Endodermal cell (in vitro differentiated cells): ENCODE results near the gene TMTC2. TPM values are rescaled to one million over a fixed set of nuclear protein-coding genes. Genes with fewer than 3 reads are reported as not detected.
A peak's percentile ranks its signal among the peaks of the same experiment; 100 is the strongest.

ENCODE experiments used
- DNase-seq: peaks from one replicate; pipeline ENCODE4 v3.0.0-alpha.2; 2017
- H3K27ac ChIP-seq: 2 replicates; pipeline ENCODE4 v1.5.1; 2013; ENCODE audit warnings: mild to moderate bottlenecking, low read depth, low read length, moderate library complexity
- H3K27me3 ChIP-seq: 2 replicates; pipeline ENCODE4 v1.6.1; 2013; ENCODE audit warnings: mild to moderate bottlenecking, low read length, moderate library complexity; ENCODE audit not compliant: insufficient read depth, control insufficient read depth, poor library complexity, severe bottlenecking
- H3K36me3 ChIP-seq: 2 replicates; pipeline ENCODE4 v1.7.0; 2013; ENCODE audit warnings: mild to moderate bottlenecking, low read length, moderate library complexity; ENCODE audit not compliant: control insufficient read depth, insufficient read depth
- H3K4me1 ChIP-seq: one replicate; pipeline ENCODE4 v1.7.0; 2013; ENCODE audit warnings: low read length; ENCODE audit not compliant: control insufficient read depth, insufficient read depth
- H3K4me3 ChIP-seq: 2 replicates; pipeline ENCODE4 v1.5.1; 2013; ENCODE audit warnings: mild to moderate bottlenecking, low read length, moderate library complexity
- H3K9ac ChIP-seq: 2 replicates; pipeline ENCODE4 v1.6.1; 2013; ENCODE audit warnings: mild to moderate bottlenecking, low read length, moderate library complexity; ENCODE audit not compliant: poor library complexity, severe bottlenecking; ENCODE audit errors: extremely low read depth
- H3K9me3 ChIP-seq: 2 replicates; pipeline ENCODE4 v1.6.1; 2013; ENCODE audit warnings: mild to moderate bottlenecking, low read length, moderate library complexity; ENCODE audit not compliant: control insufficient read depth
- H3K27ac Mint-ChIP-seq: 2 replicates; pipeline ENCODE4 v1.8.0; 2020; ENCODE audit warnings: mixed read lengths
- H3K27me3 Mint-ChIP-seq: 2 replicates; pipeline ENCODE4 v1.8.0; 2021; ENCODE audit warnings: mild to moderate bottlenecking, mixed read lengths; ENCODE audit not compliant: insufficient read depth
- H3K36me3 Mint-ChIP-seq: 2 replicates; pipeline ENCODE4 v1.8.0; 2020; ENCODE audit warnings: low read depth, mixed read lengths
- H3K4me1 Mint-ChIP-seq: 2 replicates; pipeline ENCODE4 v1.8.0; 2020; ENCODE audit warnings: mixed read lengths
- H3K4me3 Mint-ChIP-seq: 2 replicates; pipeline ENCODE4 v1.8.0; 2020; ENCODE audit warnings: mild to moderate bottlenecking, moderate library complexity, mixed read lengths
- H3K9me3 Mint-ChIP-seq: 2 replicates; pipeline ENCODE4 v1.8.0; 2020; ENCODE audit warnings: mild to moderate bottlenecking, mixed read lengths
- CTCF ChIP-seq: fragments of 200-600 bp; sonication (generic); conservative IDR thresholded peaks from 2 replicates; pipeline ENCODE4 v1.5.0; 2021; ENCODE audit warnings: antibody characterized with exemption, mild to moderate bottlenecking
- WGBS, 2 experiments: methylation state at CpG; one replicate each; pipeline versions ENCODE4 v1.1.5 to v1.1.7; 2013; ENCODE audit warnings: missing lambda C conversion rate in 2 of 2, mixed read lengths in 1 of 2; ENCODE audit not compliant: insufficient coverage in 1 of 2, insufficient read length in 1 of 2; 5-methylcytosine and 5-hydroxymethylcytosine counted together
- total RNA-seq, 2 donors: library from RNA; stranded (reverse); fragmentation: NEBNext Ultra II Directional in 1 of 2; extraction: Animal tissue kit (Norgen Biotek cat#: 25700) in 1 of 2; gene quantifications; 2 replicates in 1 of 2; 3 replicates in 1 of 2; pipeline ENCODE4 v1.2.1, GENCODE V29; 2021

TMTC2 gene
- total RNA-seq, 2 donors from 2014 or later, result 7.2 to 10.8 TPM

GRCh38 chr12:82749015-82749414 is 62.3 kb downstream of the TMTC2 start:
- Mint-ChIP-seq H3K36me3 (peaks cover 9% of the 10 kb centered on the region), H3K4me1 (peaks cover 31% of the 10 kb centered on the region), H3K9me3 (peaks cover 2% of the 10 kb centered on the region), H3K27ac (no peak overlapping the region), H3K27me3 (no peaks in the 10 kb centered on the region), H3K4me3 (no peak overlapping the region)
- 90 to 100% methylated on average over 1 to 4 of the region's 4 CpGs for WGBS, 2 experiments
- no peak overlapping the region for H3K27ac ChIP-seq
- H3K9me3 ChIP-seq, result no peaks in the 10 kb centered on the region
- H3K4me3 ChIP-seq, result no peak overlapping the region
- DNase-seq, result no peak
- no peaks in the 10 kb centered on the region for H3K4me1 ChIP-seq
- no peaks in the 10 kb centered on the region for H3K27me3 ChIP-seq
- H3K36me3 ChIP-seq, result no peaks in the 10 kb centered on the region
- no peak for TF ChIP-seq CTCF
- no peak overlapping the region for H3K9ac ChIP-seq

GRCh38 chr12:82754856-82755255 is 68.2 kb downstream of the TMTC2 start:
- Mint-ChIP-seq H3K27me3 (peaks cover 10% of the 10 kb centered on the region), H3K9me3 (peaks cover 2% of the 10 kb centered on the region)

GRCh38 chr12:82756303-82756702 is 69.6 kb downstream of the TMTC2 start:
- Histone ChIP-seq H3K4me1 (peaks cover 16% of the 10 kb centered on the region), H3K27ac (no peak overlapping the region), H3K9ac (no peak overlapping the region), H3K9me3 (no peaks in the 10 kb centered on the region), H3K27me3 (peaks cover 19% of the 10 kb centered on the region), H3K36me3 (no peaks in the 10 kb centered on the region), H3K4me3 (no peak overlapping the region)
- Mint-ChIP-seq H3K9me3 (no peaks in the 10 kb centered on the region), H3K27ac (peak overlapping the region; percentile 36), H3K4me1 (peaks cover 28% of the 10 kb centered on the region), H3K4me3 (no peak overlapping the region), H3K36me3 (peaks cover 1% of the 10 kb centered on the region), H3K27me3 (peaks cover 10% of the 10 kb centered on the region)
- TF ChIP-seq CTCF, result peak; percentile 54
- WGBS, 2 experiments, result 0 to 16% methylated on average over 2 of the region's 2 CpGs
- DNase-seq, result peak; percentile 77

More at GRCh38 chr12:82754856-82755255, 68.2 kb downstream of the TMTC2 start:
- no peak overlapping the region for H3K27ac ChIP-seq
- no peak for DNase-seq
- no peaks in the 10 kb centered on the region for H3K36me3 ChIP-seq
- Mint-ChIP-seq H3K36me3 (peaks cover 9% of the 10 kb centered on the region), H3K4me3 (no peak overlapping the region), H3K27ac (no peak overlapping the region), H3K4me1 (peaks cover 28% of the 10 kb centered on the region)
- no peaks in the 10 kb centered on the region for H3K9me3 ChIP-seq
- H3K4me3 ChIP-seq, result no peak overlapping the region
- peaks cover 19% of the 10 kb centered on the region for H3K27me3 ChIP-seq
- TF ChIP-seq CTCF, result no peak
- peaks cover 16% of the 10 kb centered on the region for H3K4me1 ChIP-seq
- H3K9ac ChIP-seq, result no peak overlapping the region
